ENCODE measurements around the gene MEG3.

MEG3 gene

DNA sequence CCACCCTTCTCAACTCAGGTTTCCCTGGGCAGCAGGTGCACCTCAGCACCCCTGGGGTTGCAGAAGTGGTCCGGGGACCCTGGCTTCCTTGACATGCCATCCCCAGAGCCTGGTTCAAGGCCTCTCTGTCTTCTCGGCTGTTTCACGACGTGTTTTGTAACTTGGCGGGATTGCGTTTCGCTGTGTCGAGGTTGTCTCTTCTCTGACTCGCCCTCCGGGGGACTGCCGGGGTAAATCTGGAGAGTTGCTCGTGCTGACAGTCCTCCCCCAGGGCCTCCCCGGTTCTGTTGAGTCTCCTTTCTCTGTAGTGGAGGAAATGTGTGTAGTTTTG is 25.6 kb downstream of the MEG3 start:
- DNase-seq = no peak

DNA sequence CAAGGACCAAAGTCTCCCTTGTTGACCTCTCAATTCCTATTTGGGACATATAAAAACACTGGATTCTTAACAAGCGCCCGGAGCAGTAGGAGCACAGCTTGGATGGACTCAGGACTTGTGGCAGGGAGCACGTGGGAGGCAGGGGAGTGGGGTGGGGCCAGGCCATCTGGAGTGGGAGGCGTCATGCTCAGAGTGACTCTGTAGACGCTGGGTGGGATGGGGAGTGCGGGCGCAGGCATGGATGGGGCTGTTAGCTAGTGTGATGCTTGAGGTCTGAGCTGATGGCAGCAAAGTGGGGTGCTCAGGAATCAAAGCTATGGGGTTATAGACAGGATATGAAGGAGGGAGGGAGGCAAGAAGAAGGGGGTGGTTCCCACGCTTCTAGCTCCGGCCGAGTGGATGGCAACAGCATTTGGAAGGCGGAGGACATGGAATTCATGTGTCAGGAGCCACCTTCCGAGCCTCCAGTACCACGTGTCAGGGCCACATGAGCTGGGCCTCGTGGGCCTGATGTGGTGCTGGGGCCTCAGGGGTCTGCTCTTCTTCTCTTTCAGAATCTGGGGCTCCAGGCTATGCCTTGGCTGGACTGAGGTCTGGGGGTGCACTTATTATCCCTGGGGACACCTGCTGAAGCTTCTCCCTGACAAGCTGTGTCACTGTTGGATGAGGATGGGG is 26.2 kb downstream of the MEG3 start:
- DNase-seq = no peak

- no peak for DNase-seq
These were observed 28.5 kb downstream of the MEG3 start for GRCh38 chr14:100854435-100854834.

- no peak for DNase-seq
These were observed 29.5 kb downstream of the MEG3 start for GRCh38 chr14:100855256-100855930.

GRCh38 chr14:100856056-100856950 is 30.4 kb downstream of the MEG3 start:
- no peak for DNase-seq

- no peak for DNase-seq
These were observed 31.5 kb downstream of the MEG3 start for GRCh38 chr14:100857233-100857922.

- DNase-seq = no peak
These were observed 32.3 kb downstream of the MEG3 start for GRCh38 chr14:100857923-100858837.

GRCh38 chr14:100858838-100859220 is 32.9 kb downstream of the MEG3 start:
- DNase-seq = no peak

DNA sequence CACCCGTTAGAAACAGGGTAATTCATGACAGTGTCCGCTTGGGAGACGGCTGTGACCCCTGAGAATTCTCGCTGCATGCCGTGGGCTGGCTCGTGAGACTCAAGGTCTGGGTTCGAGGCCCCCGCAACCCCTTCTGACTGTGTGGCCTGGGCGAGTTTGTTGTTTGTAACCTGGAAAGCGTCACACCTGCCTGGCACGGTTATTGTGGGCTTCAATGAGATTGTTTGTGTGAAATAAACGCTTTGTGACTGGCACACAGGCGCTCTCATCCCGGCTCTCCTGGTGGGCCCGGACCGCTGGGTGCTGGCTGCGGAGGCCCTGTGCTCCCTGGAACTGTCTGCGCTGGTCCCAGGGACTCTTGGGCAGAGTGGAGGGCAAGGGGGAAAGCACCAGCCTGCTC is 33.9 kb downstream of the MEG3 start:
- DNase-seq = no peak

GRCh38 chr14:100860556-100861187 is 34.8 kb downstream of the MEG3 start:
- DNase-seq = no peak

GRCh38 chr14:100861188-100861936 is 35.4 kb downstream of the MEG3 start:
- DNase-seq = no peak

DNA sequence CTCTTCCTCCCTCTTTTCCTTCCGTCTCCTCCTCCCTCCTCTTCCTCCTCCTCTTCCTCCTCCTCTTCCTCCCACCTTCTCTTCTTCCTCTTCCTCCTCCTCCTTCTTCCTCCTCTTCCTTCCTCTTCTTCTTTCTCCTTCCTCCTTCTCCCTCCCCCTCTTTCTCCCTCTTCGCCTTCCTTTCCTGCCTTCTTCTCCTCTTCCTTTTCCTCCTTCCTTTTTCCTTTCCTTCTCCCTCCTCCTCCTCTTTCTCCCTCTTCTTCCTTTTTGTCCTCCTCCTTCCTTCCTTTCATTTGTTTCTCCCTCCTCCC is 36.0 kb downstream of the MEG3 start:
- DNase-seq = no peak

DNA sequence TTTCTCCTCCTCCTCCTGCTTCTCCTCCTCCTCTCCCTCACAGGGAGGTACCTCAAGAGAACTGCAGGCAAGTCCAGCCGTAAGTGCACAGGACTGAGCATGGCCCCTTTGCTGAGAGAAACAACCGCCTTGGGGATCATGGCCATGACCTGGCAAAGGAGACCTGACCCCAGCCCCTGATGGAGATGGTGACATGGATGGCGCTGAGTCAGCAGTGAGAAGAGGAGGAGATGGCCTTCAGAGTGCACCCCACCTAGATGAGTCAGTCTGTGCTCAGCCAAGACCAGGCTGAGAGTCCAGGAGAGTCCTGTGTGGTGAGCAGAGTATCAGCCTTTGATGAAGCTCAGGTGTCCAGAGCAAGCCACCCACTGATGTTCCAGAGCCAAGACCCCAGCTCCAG is 36.4 kb downstream of the MEG3 start:
- no peak for DNase-seq

DNA sequence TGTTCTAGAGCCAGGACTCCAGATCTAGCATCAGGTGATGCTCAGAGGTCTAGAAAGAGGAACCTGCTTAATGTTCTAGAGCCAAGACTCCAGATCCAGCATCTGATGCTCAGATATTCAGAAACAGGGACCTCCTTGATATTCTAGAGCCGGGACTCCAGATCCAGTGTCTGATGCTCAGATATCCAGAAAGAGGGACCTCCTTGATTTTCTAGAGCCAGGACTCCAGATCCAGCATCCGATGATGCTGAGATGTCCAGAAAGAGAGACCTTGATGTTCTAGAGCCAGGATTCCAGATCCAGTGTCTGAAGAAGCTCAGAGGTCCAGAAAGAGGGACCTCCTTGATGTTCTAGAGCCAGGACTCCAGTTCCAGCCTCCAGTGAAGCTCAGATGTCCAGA is 36.9 kb downstream of the MEG3 start:
- DNase-seq = no peak

GRCh38 chr14:100864206-100864605 is 38.3 kb downstream of the MEG3 start:
- no peak for DNase-seq

DNA sequence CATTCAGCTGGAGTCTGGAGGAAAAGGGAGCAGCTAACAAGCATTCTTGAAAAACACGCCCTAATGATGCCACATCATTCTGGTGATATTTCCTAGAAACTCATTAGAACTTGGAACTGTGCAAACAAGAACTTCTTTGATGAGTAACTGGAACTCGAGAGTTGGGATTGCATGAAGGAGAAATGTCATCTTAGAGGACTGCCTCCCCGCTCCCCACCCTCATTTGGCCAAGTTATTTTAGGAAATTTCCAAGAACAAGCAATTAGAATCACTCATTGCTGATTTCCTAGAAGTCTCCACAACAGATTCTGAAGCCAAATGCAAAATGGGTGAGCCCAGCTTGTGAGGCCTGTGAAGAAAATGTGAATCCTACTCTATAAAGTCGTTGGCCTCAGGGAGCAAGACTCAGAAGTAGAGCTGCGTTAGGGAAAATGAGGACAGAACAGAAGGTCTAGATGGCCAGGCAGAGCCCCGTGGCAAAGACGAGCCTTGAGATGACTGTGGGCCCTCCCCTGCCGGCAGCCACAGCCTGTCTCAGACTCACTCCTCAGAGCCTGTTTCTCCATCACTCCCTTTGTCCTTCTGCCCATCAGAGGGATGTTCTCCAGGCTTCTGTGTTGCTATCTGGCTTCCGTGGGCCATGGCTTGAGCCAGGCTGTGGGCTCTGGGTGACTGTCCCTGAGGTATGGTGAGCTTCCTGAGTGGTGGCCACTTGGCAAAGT is 39.2 kb downstream of the MEG3 start:
- DNase-seq = no peak

DNA sequence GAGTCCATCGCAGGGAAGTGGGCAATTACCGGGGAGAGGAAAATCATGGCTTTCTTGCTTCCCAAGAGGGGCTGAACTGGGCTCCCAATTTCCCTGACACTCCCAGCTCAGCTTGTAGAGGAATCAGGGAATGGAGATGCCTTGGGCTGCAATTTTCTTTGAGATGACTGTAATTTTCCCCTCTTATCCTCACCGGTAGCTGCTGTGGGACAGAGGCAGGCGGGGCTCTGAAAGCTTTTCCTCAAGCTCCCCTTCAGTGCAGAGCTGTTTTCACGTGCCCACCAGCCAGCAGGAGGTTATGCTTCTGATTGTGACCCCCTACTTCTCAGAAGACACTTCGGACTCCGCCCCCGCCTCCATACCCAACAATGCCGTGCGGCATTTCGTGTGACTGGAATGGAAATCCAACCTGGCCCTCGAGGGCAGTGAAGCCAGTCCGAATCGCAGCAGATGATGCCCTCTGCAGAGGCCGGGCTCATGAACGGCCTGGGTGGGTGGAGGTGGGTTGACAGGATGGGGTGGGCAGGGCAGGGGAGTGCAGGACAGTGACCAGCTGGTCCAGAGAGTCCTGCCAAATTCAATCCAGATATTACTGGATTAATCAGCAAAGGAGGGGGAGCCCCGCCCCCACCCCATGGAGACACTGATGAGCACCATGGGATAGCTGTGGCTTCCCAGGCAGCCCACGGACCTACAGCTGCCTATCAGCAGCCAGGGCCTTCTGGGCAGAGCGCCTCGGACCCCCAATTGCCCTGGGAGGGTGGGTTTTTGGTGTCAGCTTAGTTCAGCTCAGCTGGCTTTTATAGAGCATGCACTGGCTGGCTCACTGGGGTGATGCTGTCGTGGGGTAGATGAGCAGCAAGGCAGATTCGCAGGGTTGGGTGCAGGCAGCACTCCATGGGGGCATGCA is 40.0 kb downstream of the MEG3 start:
- no peak for DNase-seq

DNA sequence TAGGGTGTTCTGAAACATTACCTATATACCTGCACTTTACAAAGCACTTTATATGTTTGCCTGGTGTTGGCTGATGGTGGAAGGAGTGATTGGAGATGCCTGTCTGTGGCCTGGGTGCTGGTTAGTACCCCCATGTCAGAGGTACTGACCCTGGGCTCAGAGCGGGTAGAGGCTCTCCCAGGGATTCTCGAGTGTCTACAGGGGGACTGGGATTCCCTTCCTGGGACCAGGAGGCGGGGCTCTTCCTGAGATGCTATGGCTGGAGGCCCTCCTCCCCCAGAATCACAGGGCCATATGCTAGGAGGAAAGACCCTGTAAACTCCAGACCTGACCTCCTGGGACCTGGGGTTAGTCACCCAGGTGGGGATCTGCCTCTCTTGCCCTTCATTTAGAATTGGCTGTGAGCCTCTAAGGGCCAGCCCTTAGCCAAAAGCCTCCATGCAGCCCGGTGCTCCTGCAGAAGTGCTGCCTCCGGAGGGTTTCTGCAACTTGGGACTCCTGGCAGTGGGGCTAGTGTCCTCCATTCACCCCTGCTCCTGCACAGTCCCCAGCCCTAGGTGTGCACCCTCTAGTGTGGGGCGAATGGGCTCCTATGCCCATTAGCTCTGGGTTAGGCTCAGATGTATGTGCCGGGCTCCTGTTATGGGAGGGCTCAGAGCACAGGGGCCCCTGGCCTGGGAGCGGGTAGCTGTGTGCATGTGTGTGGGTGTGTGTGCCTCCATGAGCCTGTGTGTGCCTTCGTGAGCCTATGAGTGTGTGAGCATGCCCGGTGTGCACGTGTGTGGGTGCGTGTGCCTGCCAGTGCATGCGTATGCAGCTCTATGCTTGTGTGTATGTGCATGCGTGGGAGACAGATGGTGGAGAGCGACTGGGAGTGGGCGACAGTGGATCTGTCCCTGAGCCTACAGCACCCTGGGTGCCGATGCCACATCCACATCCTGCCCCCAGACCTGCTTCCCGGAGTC is 41.0 kb downstream of the MEG3 start:
- DNase-seq = no peak

Measured in inflammatory macrophage treated with lipopolysaccharide for 4 hours (primary cell).